HL-60 (cell line): Measurements from ENCODE around the gene LAMC3.

Source experiments
- DNase-seq, 2 experiments: peaks; one replicate each; pipeline ENCODE4 v3.0.0-alpha.2; 2010 to 2020; ENCODE audit warnings: low read depth in 1 of 2, low spot score in 1 of 2
- H3K27ac ChIP-seq: fragments of 250-450 bp; sonication (Bioruptor Pico); replicated peaks from 2 replicates; pipeline ENCODE4 v1.5.1; 2020; ENCODE audit warnings: mild to moderate bottlenecking, moderate library complexity
- H3K27me3 ChIP-seq: fragments of 250-450 bp; sonication (Bioruptor Pico); 2 replicates; pipeline ENCODE4 v1.5.1; 2021; ENCODE audit warnings: mild to moderate bottlenecking, moderate library complexity; ENCODE audit not compliant: insufficient read depth, poor library complexity, severe bottlenecking
- H3K4me3 ChIP-seq: replicated peaks from 2 replicates; pipeline ENCODE4 v1.5.1; 2011; ENCODE audit warnings: mild to moderate bottlenecking, control low read depth, low read length; ENCODE audit not compliant: insufficient read depth
- GABPA ChIP-seq: IDR thresholded peaks from 2 replicates; pipeline ENCODE4 v1.6.1; 2012; ENCODE audit warnings: low read depth
- POLR2AphosphoS5 ChIP-seq: IDR thresholded peaks from 2 replicates; pipeline ENCODE4 v1.6.1; 2012; ENCODE audit warnings: low read depth
- SPI1 ChIP-seq: IDR thresholded peaks from 2 replicates; pipeline ENCODE4 v1.6.1; 2012; ENCODE audit warnings: low read depth, mild to moderate bottlenecking, borderline replicate concordance
- TF ChIP-seq, protein P1 (sequence below): IDR thresholded peaks from one replicate; pipeline ENCODE4 v1.5.1; 2011; ENCODE audit warnings: low read length, control low read depth, inconsistent platforms; ENCODE audit not compliant: insufficient read depth
- TF ChIP-seq, protein P2 (sequence below): IDR thresholded peaks from 2 replicates; pipeline ENCODE4 v1.6.1; 2012; ENCODE audit warnings: low read depth; ENCODE audit not compliant: insufficient replicate concordance

Gene LAMC3

GRCh38 chr9:131104016-131104740 is 95.2 kb downstream of the LAMC3 start:
- no peak overlapping the region for H3K4me3 ChIP-seq
- H3K27ac ChIP-seq: no peak overlapping the region
- TF ChIP-seq POLR2AphosphoS5: no peak
- TF ChIP-seq, protein P1, sequence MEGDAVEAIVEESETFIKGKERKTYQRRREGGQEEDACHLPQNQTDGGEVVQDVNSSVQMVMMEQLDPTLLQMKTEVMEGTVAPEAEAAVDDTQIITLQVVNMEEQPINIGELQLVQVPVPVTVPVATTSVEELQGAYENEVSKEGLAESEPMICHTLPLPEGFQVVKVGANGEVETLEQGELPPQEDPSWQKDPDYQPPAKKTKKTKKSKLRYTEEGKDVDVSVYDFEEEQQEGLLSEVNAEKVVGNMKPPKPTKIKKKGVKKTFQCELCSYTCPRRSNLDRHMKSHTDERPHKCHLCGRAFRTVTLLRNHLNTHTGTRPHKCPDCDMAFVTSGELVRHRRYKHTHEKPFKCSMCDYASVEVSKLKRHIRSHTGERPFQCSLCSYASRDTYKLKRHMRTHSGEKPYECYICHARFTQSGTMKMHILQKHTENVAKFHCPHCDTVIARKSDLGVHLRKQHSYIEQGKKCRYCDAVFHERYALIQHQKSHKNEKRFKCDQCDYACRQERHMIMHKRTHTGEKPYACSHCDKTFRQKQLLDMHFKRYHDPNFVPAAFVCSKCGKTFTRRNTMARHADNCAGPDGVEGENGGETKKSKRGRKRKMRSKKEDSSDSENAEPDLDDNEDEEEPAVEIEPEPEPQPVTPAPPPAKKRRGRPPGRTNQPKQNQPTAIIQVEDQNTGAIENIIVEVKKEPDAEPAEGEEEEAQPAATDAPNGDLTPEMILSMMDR: no peak
- no peaks in the 10 kb centered on the region for H3K27me3 ChIP-seq
- DNase-seq: no peak

- H3K27me3 ChIP-seq: no peaks in the 10 kb centered on the region
These were observed 97.0 kb downstream of the LAMC3 start for GRCh38 chr9:131105952-131106351.

DNA sequence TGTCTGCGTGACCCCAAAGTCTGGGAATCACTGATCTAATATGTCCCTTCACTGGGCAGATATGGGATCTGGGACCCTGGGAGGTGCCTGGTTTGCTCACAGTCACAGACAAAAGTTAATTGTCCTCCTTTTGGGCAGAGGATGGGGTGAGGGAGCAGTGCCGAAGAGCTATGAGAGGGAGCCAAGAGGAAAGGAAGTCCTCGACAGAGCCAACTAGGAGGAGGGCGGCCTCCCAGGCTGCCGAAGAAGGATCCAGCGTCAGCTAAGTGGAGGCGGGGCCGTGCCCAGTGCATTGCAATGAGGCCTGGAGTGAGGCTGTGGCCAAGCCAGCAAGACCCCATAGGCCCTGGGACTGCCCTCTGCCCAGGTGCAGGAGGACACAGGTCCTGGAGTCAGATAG is 98.8 kb downstream of the LAMC3 start:
- H3K27ac ChIP-seq: no peak overlapping the region
- H3K27me3 ChIP-seq: no peaks in the 10 kb centered on the region
- H3K4me3 ChIP-seq: no peak overlapping the region
- DNase-seq: no peak
- TF ChIP-seq SPI1: no peak
- TF ChIP-seq, protein P1: no peak
- TF ChIP-seq, protein P2, sequence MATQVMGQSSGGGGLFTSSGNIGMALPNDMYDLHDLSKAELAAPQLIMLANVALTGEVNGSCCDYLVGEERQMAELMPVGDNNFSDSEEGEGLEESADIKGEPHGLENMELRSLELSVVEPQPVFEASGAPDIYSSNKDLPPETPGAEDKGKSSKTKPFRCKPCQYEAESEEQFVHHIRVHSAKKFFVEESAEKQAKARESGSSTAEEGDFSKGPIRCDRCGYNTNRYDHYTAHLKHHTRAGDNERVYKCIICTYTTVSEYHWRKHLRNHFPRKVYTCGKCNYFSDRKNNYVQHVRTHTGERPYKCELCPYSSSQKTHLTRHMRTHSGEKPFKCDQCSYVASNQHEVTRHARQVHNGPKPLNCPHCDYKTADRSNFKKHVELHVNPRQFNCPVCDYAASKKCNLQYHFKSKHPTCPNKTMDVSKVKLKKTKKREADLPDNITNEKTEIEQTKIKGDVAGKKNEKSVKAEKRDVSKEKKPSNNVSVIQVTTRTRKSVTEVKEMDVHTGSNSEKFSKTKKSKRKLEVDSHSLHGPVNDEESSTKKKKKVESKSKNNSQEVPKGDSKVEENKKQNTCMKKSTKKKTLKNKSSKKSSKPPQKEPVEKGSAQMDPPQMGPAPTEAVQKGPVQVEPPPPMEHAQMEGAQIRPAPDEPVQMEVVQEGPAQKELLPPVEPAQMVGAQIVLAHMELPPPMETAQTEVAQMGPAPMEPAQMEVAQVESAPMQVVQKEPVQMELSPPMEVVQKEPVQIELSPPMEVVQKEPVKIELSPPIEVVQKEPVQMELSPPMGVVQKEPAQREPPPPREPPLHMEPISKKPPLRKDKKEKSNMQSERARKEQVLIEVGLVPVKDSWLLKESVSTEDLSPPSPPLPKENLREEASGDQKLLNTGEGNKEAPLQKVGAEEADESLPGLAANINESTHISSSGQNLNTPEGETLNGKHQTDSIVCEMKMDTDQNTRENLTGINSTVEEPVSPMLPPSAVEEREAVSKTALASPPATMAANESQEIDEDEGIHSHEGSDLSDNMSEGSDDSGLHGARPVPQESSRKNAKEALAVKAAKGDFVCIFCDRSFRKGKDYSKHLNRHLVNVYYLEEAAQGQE: no peak
- TF ChIP-seq POLR2AphosphoS5: no peak
- no peak for TF ChIP-seq GABPA

More at GRCh38 chr9:131105952-131106351, 97.0 kb downstream of the LAMC3 start:
- TF ChIP-seq GABPA: no peak
- TF ChIP-seq SPI1: peak; percentile 64; the same call in 1 of the 2 replicates
- peak in 1 of 2 experiments; percentile 51 for DNase-seq
- Histone ChIP-seq H3K27ac (no peak overlapping the region), H3K4me3 (no peak overlapping the region)

DNA sequence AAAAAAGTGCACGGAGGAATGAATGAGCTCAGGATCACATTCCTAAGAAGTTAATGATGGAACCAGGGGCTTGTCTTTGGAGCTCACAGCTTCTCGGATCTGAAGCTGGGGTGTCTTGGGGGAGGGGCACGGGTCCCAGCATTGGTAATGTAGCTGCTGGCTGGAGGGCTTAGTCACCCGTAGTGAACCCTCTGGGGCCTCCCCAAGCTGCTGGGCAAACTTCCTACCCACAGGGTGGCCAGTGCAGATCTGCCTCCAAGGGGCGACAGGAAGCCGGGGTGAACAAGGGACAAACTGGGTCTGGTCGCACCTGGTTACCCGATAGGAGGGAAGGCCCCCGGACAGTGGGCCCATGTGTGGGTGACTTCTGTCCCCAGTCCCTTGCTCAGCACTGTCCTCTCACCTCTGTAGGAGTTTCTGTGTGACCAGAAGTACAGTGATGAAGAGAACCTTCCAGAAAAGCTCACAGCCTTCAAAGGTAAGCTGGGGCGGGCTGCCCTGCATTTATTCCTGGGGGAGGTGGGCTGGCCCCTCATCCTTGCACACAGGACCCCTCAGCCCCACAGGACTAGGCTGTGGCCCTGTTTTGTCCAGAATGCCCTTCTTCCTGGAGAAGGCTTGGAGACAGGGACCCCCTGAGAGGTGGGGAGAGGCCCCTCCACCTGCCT is 102.3 kb downstream of the LAMC3 start:
- H3K4me3 ChIP-seq: no peak overlapping the region
- no peaks in the 10 kb centered on the region for H3K27me3 ChIP-seq
- no peak overlapping the region for H3K27ac ChIP-seq
- TF ChIP-seq, protein P1: no peak
- TF ChIP-seq, protein P2: no peak
- TF ChIP-seq POLR2AphosphoS5 (no peak), GABPA (no peak), SPI1 (no peak)
- no peak for DNase-seq
